Loucy (cell line): ENCODE measurements around the gene KIF3B.

Source experiments
- H2AFZ ChIP-seq: fragments of 200-600 bp; sonication (generic); 2 replicates; pipeline ENCODE4 v1.6.0; 2016; ENCODE audit warnings: antibody characterized with exemption, mild to moderate bottlenecking, low read length, moderate library complexity
- H3F3A ChIP-seq: fragments of 200-600 bp; 2 replicates; pipeline ENCODE4 v1.6.0; 2016; ENCODE audit warnings: antibody characterized with exemption, low read depth, mild to moderate bottlenecking
- H3K27me3 ChIP-seq: fragments of 200-600 bp; sonication (generic); 2 replicates; pipeline ENCODE4 v1.6.1; 2014; ENCODE audit warnings: low read length, mild to moderate bottlenecking; ENCODE audit not compliant: insufficient read depth, poor library complexity, severe bottlenecking
- H3K36me3 ChIP-seq: fragments of 200-600 bp; sonication (generic); 2 replicates; pipeline ENCODE4 v1.6.1; 2016; ENCODE audit warnings: low read length; ENCODE audit not compliant: insufficient read depth
- H3K4me1 ChIP-seq: fragments of 200-600 bp; sonication (generic); 2 replicates; pipeline ENCODE4 v1.5.1; 2014; ENCODE audit warnings: low read length, mild to moderate bottlenecking; ENCODE audit not compliant: insufficient read depth, poor library complexity, severe bottlenecking
- H3K4me2 ChIP-seq: fragments of 200-600 bp; sonication (generic); 2 replicates; pipeline ENCODE4 v1.6.0; 2014; ENCODE audit warnings: antibody characterized with exemption, low read length, low read depth, mild to moderate bottlenecking; ENCODE audit not compliant: poor library complexity, severe bottlenecking
- H3K4me3 ChIP-seq: fragments of 200-600 bp; sonication (generic); 2 replicates; pipeline ENCODE4 v1.5.1; 2014; ENCODE audit warnings: low read length, mild to moderate bottlenecking, mixed read lengths; ENCODE audit not compliant: poor library complexity, severe bottlenecking
- H3K79me2 ChIP-seq: fragments of 200-600 bp; sonication (generic); 2 replicates; pipeline ENCODE4 v1.6.1; 2014; ENCODE audit warnings: low read length; ENCODE audit not compliant: insufficient read depth
- H3K9ac ChIP-seq: fragments of 200-600 bp; sonication (generic); 2 replicates; pipeline ENCODE4 v1.6.0; 2014; ENCODE audit warnings: mild to moderate bottlenecking, low read depth, low read length, moderate library complexity; ENCODE audit not compliant: poor library complexity, severe bottlenecking
- H3K9me2 ChIP-seq: fragments of 200-600 bp; sonication (generic); replicated peaks from 2 replicates; pipeline ENCODE4 v1.6.1; 2016; ENCODE audit warnings: low read depth, low read length, mixed read lengths
- H3K9me3 ChIP-seq: fragments of 200-600 bp; sonication (generic); 2 replicates; pipeline ENCODE4 v1.6.1; 2014; ENCODE audit warnings: mild to moderate bottlenecking, antibody characterized with exemption, low read length, low read depth; ENCODE audit not compliant: insufficient read depth
- H4K20me1 ChIP-seq: fragments of 200-600 bp; sonication (generic); 2 replicates; pipeline ENCODE4 v1.6.0; 2014; ENCODE audit warnings: antibody characterized with exemption, low read length, mild to moderate bottlenecking; ENCODE audit not compliant: insufficient read depth, poor library complexity, severe bottlenecking
- CTCF ChIP-seq: fragments of 200-600 bp; sonication (generic); conservative IDR thresholded peaks from 2 replicates; pipeline ENCODE4 v1.5.1; 2014; ENCODE audit warnings: mild to moderate bottlenecking, antibody characterized with exemption, low read length
- EZH2phosphoT487 ChIP-seq: fragments of 200-600 bp; IDR thresholded peaks from 2 replicates; pipeline ENCODE4 v1.6.1; 2018; ENCODE audit warnings: antibody characterized with exemption, mild to moderate bottlenecking, moderate library complexity, borderline replicate concordance

KIF3B gene

GRCh38 chr20:32358883-32359632 is 81.6 kb downstream of the KIF3B start:
- H3K27me3 ChIP-seq, result no peaks in the 10 kb centered on the region
- H3K4me2 ChIP-seq, result peak overlapping the region; percentile 87
- peak overlapping the region; percentile 89 for H3K9ac ChIP-seq
- TF ChIP-seq EZH2phosphoT487 (no peak), CTCF (no peak)
- no peaks in the 10 kb centered on the region for H3F3A ChIP-seq
- H3K79me2 ChIP-seq, result peaks cover 63% of the 10 kb centered on the region
- H3K9me2 ChIP-seq, result no peaks in the 10 kb centered on the region
- no peak overlapping the region for H2AFZ ChIP-seq
- H4K20me1 ChIP-seq, result peaks cover 47% of the 10 kb centered on the region
- peaks cover 32% of the 10 kb centered on the region for H3K4me1 ChIP-seq
- H3K9me3 ChIP-seq, result no peaks in the 10 kb centered on the region
- H3K36me3 ChIP-seq, result no peaks in the 10 kb centered on the region
- H3K4me3 ChIP-seq, result peak overlapping the region; percentile 93

GRCh38 chr20:32359633-32360332 is 82.3 kb downstream of the KIF3B start:
- Histone ChIP-seq H3K9ac (peak overlapping the region; percentile 89), H3K4me2 (peak overlapping the region; percentile 87), H2AFZ (no peak overlapping the region), H3K4me3 (peak overlapping the region; percentile 93), H3K9me3 (no peaks in the 10 kb centered on the region), H3K36me3 (no peaks in the 10 kb centered on the region), H3K27me3 (no peaks in the 10 kb centered on the region), H3K9me2 (no peaks in the 10 kb centered on the region), H3K4me1 (peaks cover 36% of the 10 kb centered on the region), H3F3A (no peaks in the 10 kb centered on the region), H3K79me2 (peaks cover 71% of the 10 kb centered on the region), H4K20me1 (peaks cover 53% of the 10 kb centered on the region)
- no peak for TF ChIP-seq CTCF
- TF ChIP-seq EZH2phosphoT487, result no peak

GRCh38 chr20:32360333-32360634 is 82.8 kb downstream of the KIF3B start:
- TF ChIP-seq EZH2phosphoT487, result no peak
- TF ChIP-seq CTCF, result no peak

More at GRCh38 chr20:32360333-32360634, 82.8 kb downstream of the KIF3B start:
- Histone ChIP-seq H3K9me2 (no peaks in the 10 kb centered on the region), H3K36me3 (no peaks in the 10 kb centered on the region), H3K9ac (peak overlapping the region; percentile 89), H3K9me3 (no peaks in the 10 kb centered on the region), H3K4me1 (peaks cover 41% of the 10 kb centered on the region), H3K4me3 (peak overlapping the region; percentile 93), H3K27me3 (no peaks in the 10 kb centered on the region), H3K4me2 (peak overlapping the region; percentile 87), H3F3A (no peaks in the 10 kb centered on the region), H4K20me1 (peaks cover 58% of the 10 kb centered on the region), H3K79me2 (peaks cover 76% of the 10 kb centered on the region), H2AFZ (no peak overlapping the region)
